Mesenchymal stem cell (in vitro differentiated cells and primary cell): ENCODE measurements around the gene SH3GL3.

ENCODE experiments used
- DNase-seq: peaks from one replicate; pipeline ENCODE4 v3.0.0-alpha.2; 2013
- H2AFZ ChIP-seq: one replicate; pipeline ENCODE4 v1.6.1; 2013; ENCODE audit warnings: low read depth, mild to moderate bottlenecking, control low read depth, inconsistent platforms, low read length, moderate library complexity
- H2AK5ac ChIP-seq: 2 replicates; pipeline ENCODE4 v1.6.1; 2013; ENCODE audit warnings: low read length, moderate library complexity, mild to moderate bottlenecking, inconsistent platforms; ENCODE audit not compliant: severe bottlenecking
- H2BK120ac ChIP-seq: one replicate; pipeline ENCODE4 v1.6.1; 2013; ENCODE audit warnings: low read depth, mild to moderate bottlenecking, inconsistent platforms, low read length, moderate library complexity
- H2BK12ac ChIP-seq, 2 experiments: one replicate each; pipeline ENCODE4 v1.6.1; 2013; ENCODE audit warnings: inconsistent platforms in 2 of 2, low read length in 2 of 2, mild to moderate bottlenecking in 2 of 2, moderate library complexity in 2 of 2, control low read depth in 1 of 2
- H2BK15ac ChIP-seq: one replicate; pipeline ENCODE4 v1.6.1; 2013; ENCODE audit warnings: mild to moderate bottlenecking, low read depth, inconsistent platforms; ENCODE audit not compliant: poor library complexity, severe bottlenecking
- H2BK5ac ChIP-seq: 2 replicates; pipeline ENCODE4 v1.6.1; 2013; ENCODE audit warnings: low read depth, mild to moderate bottlenecking, low read length, control low read depth, inconsistent platforms; ENCODE audit not compliant: poor library complexity, severe bottlenecking
- H3K14ac ChIP-seq, 2 experiments: one replicate each; pipeline ENCODE4 v1.6.1; 2013; ENCODE audit warnings: inconsistent platforms in 2 of 2, low read length in 2 of 2, control low read depth in 1 of 2, mild to moderate bottlenecking in 1 of 2, moderate library complexity in 1 of 2
- H3K18ac ChIP-seq, 2 experiments: one replicate each; pipeline ENCODE4 v1.6.1; 2013; ENCODE audit warnings: inconsistent platforms in 2 of 2, low read length in 2 of 2, control low read depth in 1 of 2, low read depth in 1 of 2, mild to moderate bottlenecking in 1 of 2
- H3K23ac ChIP-seq, 2 experiments: one replicate each; pipeline ENCODE4 v1.6.1; 2013; ENCODE audit warnings: inconsistent platforms in 2 of 2, low read length in 2 of 2, mild to moderate bottlenecking in 2 of 2, moderate library complexity in 2 of 2, control low read depth in 1 of 2
- H3K27ac ChIP-seq: 2 replicates; pipeline ENCODE4 v1.5.1; 2013; ENCODE audit warnings: mild to moderate bottlenecking, moderate library complexity, low read length, control low read depth, inconsistent platforms; ENCODE audit not compliant: poor library complexity, severe bottlenecking
- H3K27me3 ChIP-seq, 2 experiments: 2 replicates each; pipeline versions ENCODE4 v1.6.1 to v1.7.0; 2013; ENCODE audit warnings: low read length in 2 of 2, mild to moderate bottlenecking in 2 of 2, moderate library complexity in 2 of 2, control low read depth in 1 of 2, inconsistent platforms in 1 of 2; ENCODE audit not compliant: control insufficient read depth in 1 of 2, insufficient read depth in 1 of 2
- H3K36me3 ChIP-seq, 2 experiments: 2 replicates each; pipeline versions ENCODE4 v1.6.1 to v1.7.0; 2013; ENCODE audit warnings: low read length in 2 of 2, control low read depth in 1 of 2, inconsistent platforms in 1 of 2, low read depth in 1 of 2, mild to moderate bottlenecking in 1 of 2; ENCODE audit not compliant: insufficient read depth in 2 of 2, control insufficient read depth in 1 of 2
- H3K4ac ChIP-seq, 2 experiments: one replicate each; pipeline ENCODE4 v1.6.1; 2013; ENCODE audit warnings: inconsistent platforms in 2 of 2, low read length in 2 of 2, mild to moderate bottlenecking in 2 of 2, moderate library complexity in 2 of 2, control low read depth in 1 of 2, low read depth in 1 of 2
- H3K4me1 ChIP-seq: 2 replicates; pipeline ENCODE4 v1.6.1; 2013; ENCODE audit warnings: low read depth, low read length, control low read depth; ENCODE audit not compliant: control insufficient read depth, insufficient read depth
- H3K4me2 ChIP-seq: 2 replicates; pipeline ENCODE4 v1.6.1; 2013; ENCODE audit warnings: low read length, mild to moderate bottlenecking, inconsistent platforms; ENCODE audit not compliant: poor library complexity, severe bottlenecking
- H3K4me3 ChIP-seq, 2 experiments: 2 replicates each; pipeline versions ENCODE4 v1.5.1 to v1.7.0; 2013; ENCODE audit warnings: low read length in 2 of 2, mild to moderate bottlenecking in 2 of 2, control low read depth in 1 of 2, low read depth in 1 of 2; ENCODE audit not compliant: insufficient read depth in 1 of 2
- H3K79me1 ChIP-seq: replicated peaks from 2 replicates; pipeline ENCODE4 v1.6.1; 2013; ENCODE audit warnings: mild to moderate bottlenecking, control low read depth, low read length, inconsistent platforms; ENCODE audit not compliant: poor library complexity, severe bottlenecking
- H3K9ac ChIP-seq: 2 replicates; pipeline ENCODE4 v1.7.0; 2013; ENCODE audit warnings: mild to moderate bottlenecking, low read length, moderate library complexity
- H3K9me3 ChIP-seq: 2 replicates; pipeline ENCODE4 v1.7.0; 2013; ENCODE audit warnings: mild to moderate bottlenecking, low read length; ENCODE audit not compliant: control insufficient read depth
- H4K8ac ChIP-seq: one replicate; pipeline ENCODE4 v1.6.1; 2013; ENCODE audit warnings: inconsistent platforms, mild to moderate bottlenecking, low read length, moderate library complexity
- H4K91ac ChIP-seq: one replicate; pipeline ENCODE4 v1.6.1; 2013; ENCODE audit warnings: mild to moderate bottlenecking, low read length, inconsistent platforms
- WGBS: methylation state at CpG from one replicate; pipeline ENCODE4 v1.1.7; 2013; ENCODE audit warnings: mixed read lengths; 5-methylcytosine and 5-hydroxymethylcytosine counted together

Gene SH3GL3

GRCh38 chr15:83613714-83614113 lies 166.6 kb downstream of the SH3GL3 start:
- no peak overlapping the region for H3K18ac ChIP-seq
- no peak overlapping the region for H4K8ac ChIP-seq
- H2BK15ac ChIP-seq, result no peak overlapping the region

GRCh38 chr15:83616840-83617239 lies 169.7 kb downstream of the SH3GL3 start:
- no peaks in the 10 kb centered on the region for H3K79me1 ChIP-seq
- no peak overlapping the region for H3K18ac ChIP-seq
- no peak overlapping the region for H4K8ac ChIP-seq
- no peak overlapping the region for H3K9ac ChIP-seq
- no peak overlapping the region for H3K4me3 ChIP-seq
- H2BK120ac ChIP-seq, result no peak overlapping the region
- H3K9me3 ChIP-seq, result no peaks in the 10 kb centered on the region
- no peak overlapping the region for H2BK12ac ChIP-seq
- WGBS, result 100% methylated on average over 1 of the region's 1 CpG
- H4K91ac ChIP-seq, result no peak overlapping the region
- DNase-seq, result no peak
- no peak overlapping the region for H3K4me2 ChIP-seq
- no peak overlapping the region for H2BK15ac ChIP-seq
- H3K4me1 ChIP-seq, result no peaks in the 10 kb centered on the region
- no peak overlapping the region for H3K4ac ChIP-seq
- no peak overlapping the region for H2BK5ac ChIP-seq
- no peak overlapping the region for H2AK5ac ChIP-seq
- H2AFZ ChIP-seq, result no peak overlapping the region
- no peak overlapping the region for H3K14ac ChIP-seq
- H3K27ac ChIP-seq, result no peak overlapping the region
- no peaks in the 10 kb centered on the region for H3K36me3 ChIP-seq
- no peaks in the 10 kb centered on the region for H3K27me3 ChIP-seq
- H3K23ac ChIP-seq, result no peak overlapping the region

More at GRCh38 chr15:83613714-83614113, 166.6 kb downstream of the SH3GL3 start:
- no peaks in the 10 kb centered on the region for H3K27me3 ChIP-seq
- no peak overlapping the region for H2AFZ ChIP-seq
- H2BK12ac ChIP-seq, result no peak overlapping the region
- no peak overlapping the region for H2AK5ac ChIP-seq
- H3K4ac ChIP-seq, result no peak overlapping the region
- H3K23ac ChIP-seq, result no peak overlapping the region
- no peak overlapping the region for H3K9ac ChIP-seq
- no peaks in the 10 kb centered on the region for H3K36me3 ChIP-seq
- H3K4me3 ChIP-seq, result no peak overlapping the region
- H4K91ac ChIP-seq, result no peak overlapping the region
- no peaks in the 10 kb centered on the region for H3K9me3 ChIP-seq
- H3K14ac ChIP-seq, result no peak overlapping the region
- no peak overlapping the region for H2BK120ac ChIP-seq
- WGBS, result 85% methylated on average over 1 of the region's 2 CpGs
- H3K4me2 ChIP-seq, result no peak overlapping the region
- no peak for DNase-seq
- no peak overlapping the region for H2BK5ac ChIP-seq
- no peaks in the 10 kb centered on the region for H3K4me1 ChIP-seq
- H3K27ac ChIP-seq, result no peak overlapping the region
- H3K79me1 ChIP-seq, result no peaks in the 10 kb centered on the region

GRCh38 chr15:83626171-83626802 lies 179.1 kb downstream of the SH3GL3 start:
- no peak overlapping the region for H3K14ac ChIP-seq
- no peak overlapping the region for H3K23ac ChIP-seq
- H2BK120ac ChIP-seq, result no peak overlapping the region
- H3K27me3 ChIP-seq, result no peaks in the 10 kb centered on the region
- 41% methylated on average over 2 of the region's 2 CpGs for WGBS
- DNase-seq, result peak; percentile 2
- no peaks in the 10 kb centered on the region for H3K36me3 ChIP-seq
- H3K4me2 ChIP-seq, result no peak overlapping the region
- H3K9ac ChIP-seq, result peak overlapping the region; percentile 27
- H2BK12ac ChIP-seq, result no peak overlapping the region
- no peaks in the 10 kb centered on the region for H3K4me1 ChIP-seq
- no peak overlapping the region for H3K4me3 ChIP-seq
- H4K91ac ChIP-seq, result no peak overlapping the region
- no peaks in the 10 kb centered on the region for H3K9me3 ChIP-seq
- no peak overlapping the region for H2AK5ac ChIP-seq
- H2BK5ac ChIP-seq, result no peak overlapping the region
- H3K18ac ChIP-seq, result no peak overlapping the region
- no peak overlapping the region for H3K4ac ChIP-seq
- no peak overlapping the region for H2BK15ac ChIP-seq
- H4K8ac ChIP-seq, result no peak overlapping the region
- no peak overlapping the region for H2AFZ ChIP-seq
- no peak overlapping the region for H3K27ac ChIP-seq
- H3K79me1 ChIP-seq, result no peaks in the 10 kb centered on the region

GRCh38 chr15:83631534-83631933 lies 184.4 kb downstream of the SH3GL3 start:
- Histone ChIP-seq H2AFZ (no peak overlapping the region), H3K27me3 (no peaks in the 10 kb centered on the region), H3K23ac (no peak overlapping the region), H3K79me1 (no peaks in the 10 kb centered on the region), H3K27ac (no peak overlapping the region), H3K9ac (no peak overlapping the region), H3K4me3 (no peak overlapping the region), H3K4me1 (no peaks in the 10 kb centered on the region), H4K8ac (no peak overlapping the region), H3K9me3 (no peaks in the 10 kb centered on the region), H2AK5ac (no peak overlapping the region), H2BK5ac (no peak overlapping the region), H2BK120ac (no peak overlapping the region), H2BK15ac (no peak overlapping the region), H4K91ac (no peak overlapping the region), H2BK12ac (no peak overlapping the region), H3K18ac (no peak overlapping the region), H3K36me3 (no peaks in the 10 kb centered on the region), H3K4ac (no peak overlapping the region), H3K4me2 (no peak overlapping the region), H3K14ac (no peak overlapping the region)
- DNase-seq, result no peak
- 71% methylated on average over 2 of the region's 2 CpGs for WGBS
